ENCODE measurements around the gene ERGIC3.
"Not testable (repeated sequence)": the region's sequence is repeated elsewhere in the genome, so short reads cannot be mapped to it uniquely, and the experiment has no call there.

ERGIC3 gene

DNA sequence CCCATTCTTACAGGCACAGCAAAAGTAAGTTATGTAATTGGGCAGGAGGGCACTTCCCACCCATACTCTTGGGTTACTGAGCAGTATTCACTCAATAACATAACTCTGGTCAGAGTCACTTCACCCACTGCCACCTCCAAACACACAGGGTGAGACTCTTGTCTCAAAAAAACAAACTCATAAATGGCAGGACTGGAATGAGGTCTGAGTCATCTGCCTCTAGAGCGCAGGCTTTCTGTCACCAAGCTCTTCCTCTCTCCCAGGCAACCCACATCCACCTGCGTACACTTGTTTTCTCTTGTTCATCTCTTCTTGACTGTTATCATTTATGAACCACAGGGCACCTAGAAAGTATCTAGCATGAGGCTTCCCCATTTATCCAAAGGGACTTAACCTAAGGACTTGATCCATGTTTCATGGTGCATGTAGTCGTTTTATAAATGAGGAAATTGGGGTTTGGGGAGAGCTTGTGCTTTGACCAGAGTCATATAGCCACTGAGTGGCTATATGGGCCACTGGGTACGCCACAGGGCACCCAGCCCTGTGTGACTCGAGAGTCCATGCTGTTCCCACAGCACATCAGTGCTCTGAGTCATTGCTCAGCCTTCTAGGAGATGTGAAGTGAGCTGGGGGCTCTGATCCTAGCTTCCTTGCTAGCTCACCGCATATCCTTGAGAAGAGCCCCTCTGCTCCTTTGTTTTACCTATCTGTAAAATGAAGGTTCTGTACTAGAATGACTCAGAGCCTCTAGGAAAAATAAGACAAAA lies 34.8 kb upstream of the ERGIC3 start:
- Histone ChIP-seq H3K27ac (ENCODE audit: low read depth, low read length) (no peak overlapping the region), H3K27me3 (ENCODE audit: control insufficient read depth, insufficient read depth, low read length) (no peaks in the 10 kb centered on the region), H3K4me1 (ENCODE audit: control insufficient read depth, insufficient read depth, low read length) (no peaks in the 10 kb centered on the region), H3K4me3 (ENCODE audit: low read depth, low read length) (no peak overlapping the region), H3K36me3 (ENCODE audit: control insufficient read depth, insufficient read depth, low read length) (peaks cover 97% of the 10 kb centered on the region), H3K9ac (ENCODE audit: low read length) (no peak overlapping the region), H3K9me3 (ENCODE audit: control insufficient read depth, insufficient read depth, low read depth, low read length) (no peaks in the 10 kb centered on the region)

DNA sequence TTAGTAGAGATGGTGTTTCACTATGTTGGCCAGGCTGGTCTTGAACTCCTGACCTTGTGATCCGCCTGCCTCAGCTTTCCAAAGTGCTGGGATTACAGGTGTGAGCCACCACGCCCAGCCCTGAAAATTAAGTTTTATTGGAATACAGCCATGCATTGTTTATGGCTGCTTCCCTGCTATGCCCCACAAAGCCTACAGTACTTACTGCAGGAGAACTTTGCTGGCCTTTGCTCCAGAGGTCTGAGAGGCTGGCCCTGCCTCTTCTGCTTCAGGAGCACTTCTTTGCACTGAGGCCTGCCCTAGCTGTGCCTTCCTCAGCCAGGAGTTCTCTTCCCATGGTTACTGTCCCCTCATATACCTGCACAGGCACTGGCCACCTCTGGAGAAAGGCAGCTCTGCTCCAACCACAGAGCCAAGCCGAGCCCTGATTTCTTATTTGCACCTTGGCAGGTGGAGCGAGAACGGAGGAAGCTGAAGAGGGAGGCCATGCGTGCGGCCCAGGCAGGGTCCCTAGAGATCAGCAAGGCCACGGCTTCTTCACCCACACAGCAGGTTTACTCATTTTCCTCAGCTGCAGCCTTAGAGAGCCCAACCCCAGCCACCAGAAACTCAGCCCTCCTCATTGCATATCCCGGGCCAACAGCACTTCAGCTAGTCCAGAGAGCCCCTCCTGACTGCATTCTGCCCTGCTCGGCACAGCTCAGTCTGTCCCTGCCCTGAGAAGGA lies 33.2 kb upstream of the ERGIC3 start:
- Histone ChIP-seq H3K9ac (ENCODE audit: low read length) (no peak overlapping the region), H3K9me3 (ENCODE audit: control insufficient read depth, insufficient read depth, low read depth, low read length) (no peaks in the 10 kb centered on the region), H3K27me3 (ENCODE audit: control insufficient read depth, insufficient read depth, low read length) (no peaks in the 10 kb centered on the region), H3K27ac (ENCODE audit: low read depth, low read length) (no peak overlapping the region), H3K36me3 (ENCODE audit: control insufficient read depth, insufficient read depth, low read length) (peaks cover 91% of the 10 kb centered on the region), H3K4me3 (ENCODE audit: low read depth, low read length) (no peak overlapping the region), H3K4me1 (ENCODE audit: control insufficient read depth, insufficient read depth, low read length) (no peaks in the 10 kb centered on the region)

DNA sequence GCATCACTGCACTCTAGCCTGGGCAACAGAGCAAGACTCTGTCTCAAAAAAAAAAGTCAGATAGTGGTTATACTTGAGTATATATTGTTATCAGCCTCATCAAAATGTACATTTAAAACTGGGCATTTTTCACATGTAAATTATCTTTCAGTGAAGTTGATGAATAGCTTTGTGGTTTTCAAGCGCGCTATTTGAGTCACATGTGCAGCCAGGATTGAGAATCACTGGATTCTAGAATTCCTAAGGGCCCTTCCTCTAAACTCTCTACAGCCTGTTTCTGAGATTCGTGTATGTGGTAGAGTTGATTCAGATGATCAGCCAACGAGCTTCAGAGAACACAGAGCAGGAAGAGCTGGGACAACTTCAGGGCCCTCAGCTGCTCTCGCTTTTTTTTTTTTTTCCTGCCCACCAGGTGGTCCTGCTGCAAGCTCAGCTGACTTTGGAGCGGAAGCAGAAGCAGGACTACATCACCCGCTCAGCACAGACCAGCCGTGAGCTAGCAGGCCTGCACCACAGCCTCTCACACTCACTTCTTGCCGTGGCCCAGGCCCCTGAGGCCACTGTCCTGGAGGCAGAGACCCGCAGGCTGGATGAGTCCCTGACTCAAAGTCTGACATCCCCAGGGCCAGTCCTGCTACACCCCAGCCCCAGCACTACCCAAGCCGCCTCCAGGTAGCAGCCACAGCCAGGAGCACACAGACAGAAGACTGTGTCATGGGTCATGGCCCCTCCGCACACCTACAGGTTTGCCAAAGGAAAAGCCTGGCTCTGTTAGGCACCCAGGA lies 30.7 kb upstream of the ERGIC3 start:
- Histone ChIP-seq H3K9me3 (ENCODE audit: control insufficient read depth, insufficient read depth, low read depth, low read length) (no peaks in the 10 kb centered on the region), H3K36me3 (ENCODE audit: control insufficient read depth, insufficient read depth, low read length) (peaks cover 77% of the 10 kb centered on the region), H3K27me3 (ENCODE audit: control insufficient read depth, insufficient read depth, low read length) (no peaks in the 10 kb centered on the region), H3K27ac (ENCODE audit: low read depth, low read length) (no peak overlapping the region), H3K4me3 (ENCODE audit: low read depth, low read length) (no peak overlapping the region), H3K9ac (ENCODE audit: low read length) (no peak overlapping the region), H3K4me1 (ENCODE audit: control insufficient read depth, insufficient read depth, low read length) (no peaks in the 10 kb centered on the region)

DNA sequence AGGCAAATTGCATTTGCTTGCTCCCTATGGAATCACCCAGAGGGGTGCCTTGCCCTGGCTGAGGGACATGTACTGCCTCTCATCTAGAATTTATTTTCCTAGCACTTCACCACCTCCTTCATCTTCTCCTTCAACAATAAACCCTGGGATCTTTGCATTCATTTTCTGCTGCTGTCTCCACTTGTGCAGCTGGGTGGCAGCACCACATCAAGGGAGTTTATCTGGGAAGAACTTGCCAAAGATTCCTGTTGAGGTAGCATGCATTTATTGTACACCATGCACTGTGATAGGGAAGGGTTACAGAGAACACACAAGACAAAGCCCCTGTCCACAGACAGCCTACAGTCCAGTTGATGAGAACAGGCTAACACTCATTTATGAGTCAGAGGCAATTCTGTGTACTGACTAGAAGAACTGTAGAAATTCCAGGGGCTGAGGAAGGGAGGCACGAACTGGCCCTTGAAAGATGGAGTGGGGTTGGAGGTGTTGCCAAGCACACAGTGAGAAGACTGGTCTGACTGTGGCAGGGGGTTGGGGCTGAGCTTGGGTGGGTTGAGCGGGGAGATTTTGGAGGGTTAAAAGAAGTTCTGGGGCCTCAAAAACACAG lies 30.0 kb upstream of the ERGIC3 start:
- Histone ChIP-seq H3K27me3 (ENCODE audit: control insufficient read depth, insufficient read depth, low read length) (no peaks in the 10 kb centered on the region), H3K4me3 (ENCODE audit: low read depth, low read length) (no peak overlapping the region), H3K27ac (ENCODE audit: low read depth, low read length) (no peak overlapping the region), H3K36me3 (ENCODE audit: control insufficient read depth, insufficient read depth, low read length) (peaks cover 70% of the 10 kb centered on the region), H3K9me3 (ENCODE audit: control insufficient read depth, insufficient read depth, low read depth, low read length) (no peaks in the 10 kb centered on the region), H3K9ac (ENCODE audit: low read length) (no peak overlapping the region), H3K4me1 (ENCODE audit: control insufficient read depth, insufficient read depth, low read length) (no peaks in the 10 kb centered on the region)

DNA sequence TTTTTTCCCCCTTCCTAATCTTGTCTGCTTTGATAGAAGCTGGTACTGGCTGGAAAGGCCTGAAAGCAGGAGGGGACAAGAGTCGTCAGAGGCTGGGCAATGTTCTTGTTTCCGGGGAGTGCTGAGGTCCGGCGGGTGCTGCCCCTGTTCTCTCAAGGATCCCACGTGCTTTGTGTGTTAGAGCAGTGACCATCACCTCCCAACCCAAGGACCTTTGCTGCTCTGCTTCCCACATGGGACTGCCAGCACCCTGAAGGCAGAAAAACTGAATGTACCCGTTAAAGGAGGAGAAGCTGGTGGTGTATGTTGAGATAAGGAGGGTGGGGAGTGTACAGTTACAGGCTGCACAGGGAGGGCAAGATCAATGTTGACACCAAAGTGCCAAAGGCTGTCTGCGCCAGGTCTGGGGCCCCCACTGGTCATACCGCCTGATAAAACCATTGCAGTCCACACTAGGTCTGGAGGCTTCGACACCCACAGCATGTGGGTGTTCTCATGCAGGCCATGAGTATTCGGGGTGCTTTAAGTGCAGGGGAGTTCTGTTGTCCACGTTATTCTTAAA lies 27.4 kb upstream of the ERGIC3 start:
- Histone ChIP-seq H3K27ac (ENCODE audit: low read depth, low read length) (no peak overlapping the region), H3K9ac (ENCODE audit: low read length) (no peak overlapping the region), H3K4me3 (ENCODE audit: low read depth, low read length) (no peak overlapping the region), H3K36me3 (ENCODE audit: control insufficient read depth, insufficient read depth, low read length) (peaks cover 45% of the 10 kb centered on the region), H3K4me1 (ENCODE audit: control insufficient read depth, insufficient read depth, low read length) (no peaks in the 10 kb centered on the region), H3K9me3 (ENCODE audit: control insufficient read depth, insufficient read depth, low read depth, low read length) (no peaks in the 10 kb centered on the region), H3K27me3 (ENCODE audit: control insufficient read depth, insufficient read depth, low read length) (no peaks in the 10 kb centered on the region)

DNA sequence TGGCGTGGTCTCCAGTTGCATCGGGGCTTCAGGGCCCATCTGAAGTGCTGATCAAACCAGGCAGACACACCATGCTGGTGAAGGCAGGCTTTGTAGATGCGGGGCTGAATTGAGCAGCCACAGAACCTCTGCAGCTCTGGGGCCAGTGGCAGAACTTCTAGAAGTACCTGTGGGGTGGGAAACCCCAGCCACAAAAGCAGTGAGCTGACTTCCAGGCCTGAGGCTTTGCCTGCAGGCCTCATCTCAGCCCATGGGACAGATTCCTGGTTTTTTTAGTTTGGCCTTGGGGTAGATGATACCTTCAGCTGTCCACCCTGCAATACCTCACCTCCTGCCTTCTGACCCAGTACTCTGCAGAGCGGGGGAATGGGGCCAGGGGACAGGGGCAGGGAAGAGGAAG lies 26.5 kb upstream of the ERGIC3 start:
- H3K27ac ChIP-seq (ENCODE audit: low read depth, low read length), result no peak overlapping the region
- peaks cover 36% of the 10 kb centered on the region for H3K36me3 ChIP-seq (ENCODE audit: control insufficient read depth, insufficient read depth, low read length)
- H3K4me3 ChIP-seq (ENCODE audit: low read depth, low read length), result no peak overlapping the region
- H3K27me3 ChIP-seq (ENCODE audit: control insufficient read depth, insufficient read depth, low read length), result no peaks in the 10 kb centered on the region
- H3K9ac ChIP-seq (ENCODE audit: low read length), result no peak overlapping the region
- no peaks in the 10 kb centered on the region for H3K9me3 ChIP-seq (ENCODE audit: control insufficient read depth, insufficient read depth, low read depth, low read length)
- no peaks in the 10 kb centered on the region for H3K4me1 ChIP-seq (ENCODE audit: control insufficient read depth, insufficient read depth, low read length)

DNA sequence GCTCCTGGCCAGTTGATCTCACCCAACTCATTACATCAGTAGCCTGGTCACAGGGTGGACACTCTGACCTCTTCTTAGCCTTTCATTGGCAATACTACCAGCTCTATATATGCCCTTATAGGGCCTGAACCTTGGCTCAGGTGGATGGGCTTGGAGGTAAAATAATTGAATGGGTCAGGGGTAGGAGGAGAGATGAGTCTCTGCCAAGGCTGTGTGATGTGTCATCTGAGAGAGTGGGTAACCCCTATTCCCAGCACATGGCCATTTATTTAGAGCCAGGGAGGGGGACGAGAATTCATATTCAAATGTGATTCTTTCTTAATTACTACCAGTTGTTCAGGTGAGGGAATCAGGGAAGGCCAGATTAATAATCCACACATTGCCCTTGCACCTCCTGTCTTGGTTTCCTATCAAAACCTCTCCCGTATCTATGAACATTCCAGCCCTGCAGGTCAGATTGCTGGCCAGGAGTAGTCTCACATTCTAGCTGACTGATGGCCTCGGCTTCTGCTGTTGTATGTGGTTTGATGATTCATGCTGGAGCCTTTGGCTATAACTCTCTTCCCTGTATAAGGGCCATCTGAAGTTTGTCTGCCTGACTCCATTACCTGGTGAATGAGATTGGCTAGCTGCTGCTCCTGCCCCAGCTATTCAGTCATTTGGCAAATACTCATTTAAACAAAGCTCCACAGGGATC lies 25.8 kb upstream of the ERGIC3 start:
- H3K4me1 ChIP-seq (ENCODE audit: control insufficient read depth, insufficient read depth, low read length), result no peaks in the 10 kb centered on the region
- H3K27ac ChIP-seq (ENCODE audit: low read depth, low read length), result no peak overlapping the region
- no peaks in the 10 kb centered on the region for H3K27me3 ChIP-seq (ENCODE audit: control insufficient read depth, insufficient read depth, low read length)
- no peak overlapping the region for H3K9ac ChIP-seq (ENCODE audit: low read length)
- H3K36me3 ChIP-seq (ENCODE audit: control insufficient read depth, insufficient read depth, low read length), result peaks cover 29% of the 10 kb centered on the region
- H3K4me3 ChIP-seq (ENCODE audit: low read depth, low read length), result no peak overlapping the region
- H3K9me3 ChIP-seq (ENCODE audit: control insufficient read depth, insufficient read depth, low read depth, low read length), result no peaks in the 10 kb centered on the region

DNA sequence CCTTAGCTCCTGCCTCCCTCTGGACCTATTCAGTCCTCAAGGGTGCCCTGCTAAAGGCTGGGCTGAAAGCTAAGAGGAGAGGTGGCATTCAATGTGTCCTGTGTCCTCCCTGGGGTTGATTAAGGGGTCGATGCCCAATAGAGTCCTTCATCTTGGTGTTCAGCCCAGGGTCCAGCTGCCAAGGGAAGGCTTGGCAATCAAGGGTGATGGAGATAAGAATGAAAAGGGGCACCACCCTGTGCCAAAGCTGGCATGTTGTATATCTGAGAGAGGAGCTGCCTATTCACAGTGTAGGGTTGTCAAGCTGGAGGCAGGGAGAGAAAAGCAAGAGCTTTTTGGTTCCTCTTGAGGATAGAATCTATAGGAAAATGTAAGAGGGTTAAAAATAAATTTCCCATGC lies 24.8 kb upstream of the ERGIC3 start:
- Histone ChIP-seq H3K4me1 (ENCODE audit: control insufficient read depth, insufficient read depth, low read length) (no peaks in the 10 kb centered on the region), H3K36me3 (ENCODE audit: control insufficient read depth, insufficient read depth, low read length) (peaks cover 18% of the 10 kb centered on the region), H3K9ac (ENCODE audit: low read length) (no peak overlapping the region), H3K27me3 (ENCODE audit: control insufficient read depth, insufficient read depth, low read length) (no peaks in the 10 kb centered on the region), H3K27ac (ENCODE audit: low read depth, low read length) (no peak overlapping the region), H3K4me3 (ENCODE audit: low read depth, low read length) (no peak overlapping the region), H3K9me3 (ENCODE audit: control insufficient read depth, insufficient read depth, low read depth, low read length) (no peaks in the 10 kb centered on the region)

DNA sequence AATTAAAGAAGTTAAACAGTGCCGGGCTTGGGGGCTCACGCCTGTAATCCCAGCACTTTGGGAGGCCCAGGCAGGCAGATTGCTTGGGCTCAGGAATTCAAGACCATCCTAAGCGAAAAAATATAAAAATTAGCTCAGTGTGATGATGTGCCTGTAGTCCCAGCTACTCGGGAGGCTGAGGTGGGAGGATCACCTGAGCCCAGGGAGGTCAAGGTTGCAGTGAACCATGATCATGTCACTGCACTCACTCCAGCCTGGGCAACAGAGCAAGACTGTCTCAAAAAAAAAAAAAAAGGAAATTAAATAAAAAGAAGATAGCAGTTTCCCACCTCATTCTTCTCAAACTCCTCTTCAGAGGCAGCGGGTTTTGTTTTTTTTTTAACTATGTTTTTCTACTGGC lies 24.1 kb upstream of the ERGIC3 start:
- H3K27ac ChIP-seq (ENCODE audit: low read depth, low read length); H3K9ac ChIP-seq (ENCODE audit: low read length); H3K9me3 ChIP-seq (ENCODE audit: control insufficient read depth, insufficient read depth, low read depth, low read length); H3K4me3 ChIP-seq (ENCODE audit: low read depth, low read length); H3K4me1 ChIP-seq (ENCODE audit: control insufficient read depth, insufficient read depth, low read length); H3K27me3 ChIP-seq (ENCODE audit: control insufficient read depth, insufficient read depth, low read length): not testable (repeated sequence)
- peaks cover 12% of the 10 kb centered on the region for H3K36me3 ChIP-seq (ENCODE audit: control insufficient read depth, insufficient read depth, low read length)

DNA sequence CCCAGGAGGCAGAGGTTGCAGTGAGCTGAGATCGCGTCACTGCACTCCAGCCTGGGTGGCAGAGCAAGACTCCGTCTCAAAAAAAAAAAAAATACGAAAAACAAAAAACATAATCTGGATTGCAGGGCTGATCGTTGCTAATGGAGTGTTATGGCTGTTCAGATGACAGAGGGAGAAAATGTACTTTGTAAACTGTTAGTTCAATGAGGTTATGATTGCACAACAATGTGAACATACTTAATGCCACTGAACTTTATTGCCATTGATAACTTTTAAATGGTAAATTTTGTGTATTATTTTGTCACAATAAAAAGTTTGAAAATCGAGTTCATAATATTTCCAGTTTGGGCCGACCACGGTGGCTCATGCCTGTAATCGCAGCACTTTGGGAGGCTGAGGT lies 22.9 kb upstream of the ERGIC3 start:
- no peaks in the 10 kb centered on the region for H3K27me3 ChIP-seq (ENCODE audit: control insufficient read depth, insufficient read depth, low read length)
- no peaks in the 10 kb centered on the region for H3K4me1 ChIP-seq (ENCODE audit: control insufficient read depth, insufficient read depth, low read length)
- H3K36me3 ChIP-seq (ENCODE audit: control insufficient read depth, insufficient read depth, low read length), result peaks cover 6% of the 10 kb centered on the region
- no peaks in the 10 kb centered on the region for H3K9me3 ChIP-seq (ENCODE audit: control insufficient read depth, insufficient read depth, low read depth, low read length)
- H3K9ac ChIP-seq (ENCODE audit: low read length), result no peak overlapping the region
- no peak overlapping the region for H3K4me3 ChIP-seq (ENCODE audit: low read depth, low read length)
- no peak overlapping the region for H3K27ac ChIP-seq (ENCODE audit: low read depth, low read length)
